ENCODE data around the gene F12. TPM values are rescaled to one million over a fixed set of nuclear protein-coding genes. Genes with fewer than 3 reads are reported as not detected.

Gene F12
- total and polyA plus RNA-seq, 2 experiments from 2014 or later, result 4.6 to 5.0 TPM

DNA sequence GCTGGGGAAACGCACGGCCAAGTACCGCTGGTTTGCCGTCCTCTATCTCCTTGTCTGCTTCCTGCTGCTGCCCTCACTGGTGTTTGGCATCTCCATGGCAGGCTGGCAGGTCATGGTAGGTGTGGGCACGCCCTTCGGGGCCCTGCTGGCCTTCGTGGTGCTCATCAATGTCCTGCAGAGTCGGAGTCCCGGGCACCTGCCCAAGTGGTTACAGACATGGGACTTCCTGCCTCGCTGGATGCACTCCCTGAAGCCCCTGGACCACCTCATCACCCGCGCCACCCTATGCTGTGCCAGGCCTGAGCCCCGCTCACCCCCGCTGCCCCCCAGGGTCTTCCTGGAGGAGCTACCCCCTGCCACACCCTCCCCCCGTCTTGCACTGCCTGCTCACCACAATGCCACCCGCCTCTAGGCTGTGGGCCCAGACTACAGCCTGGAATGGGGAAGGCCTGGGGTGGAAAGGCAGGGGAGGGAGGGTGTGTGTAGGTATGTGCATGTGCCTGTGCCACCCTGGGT, 11.4 kb downstream of the F12 start:
- peaks cover 23% of the 10 kb centered on the region for H3K27me3 ChIP-seq
- no peaks in the 10 kb centered on the region for H3K4me1 ChIP-seq (ENCODE audit: low read depth)
- DNase-seq (ENCODE audit: low read depth in 1 of 2, low spot score in 1 of 2), result no peak
- no peaks in the 10 kb centered on the region for H3K36me3 ChIP-seq
- no peak overlapping the region for H3K4me3 ChIP-seq
- no peaks in the 10 kb centered on the region for H3K9me3 ChIP-seq (ENCODE audit: low read depth)
- no peak overlapping the region for H3K27ac ChIP-seq
- TF ChIP-seq, protein P1, sequence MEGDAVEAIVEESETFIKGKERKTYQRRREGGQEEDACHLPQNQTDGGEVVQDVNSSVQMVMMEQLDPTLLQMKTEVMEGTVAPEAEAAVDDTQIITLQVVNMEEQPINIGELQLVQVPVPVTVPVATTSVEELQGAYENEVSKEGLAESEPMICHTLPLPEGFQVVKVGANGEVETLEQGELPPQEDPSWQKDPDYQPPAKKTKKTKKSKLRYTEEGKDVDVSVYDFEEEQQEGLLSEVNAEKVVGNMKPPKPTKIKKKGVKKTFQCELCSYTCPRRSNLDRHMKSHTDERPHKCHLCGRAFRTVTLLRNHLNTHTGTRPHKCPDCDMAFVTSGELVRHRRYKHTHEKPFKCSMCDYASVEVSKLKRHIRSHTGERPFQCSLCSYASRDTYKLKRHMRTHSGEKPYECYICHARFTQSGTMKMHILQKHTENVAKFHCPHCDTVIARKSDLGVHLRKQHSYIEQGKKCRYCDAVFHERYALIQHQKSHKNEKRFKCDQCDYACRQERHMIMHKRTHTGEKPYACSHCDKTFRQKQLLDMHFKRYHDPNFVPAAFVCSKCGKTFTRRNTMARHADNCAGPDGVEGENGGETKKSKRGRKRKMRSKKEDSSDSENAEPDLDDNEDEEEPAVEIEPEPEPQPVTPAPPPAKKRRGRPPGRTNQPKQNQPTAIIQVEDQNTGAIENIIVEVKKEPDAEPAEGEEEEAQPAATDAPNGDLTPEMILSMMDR (IDR thresholded peaks at IDR 0.05; ENCODE audit: low read depth, low read length), result no peak

DNA sequence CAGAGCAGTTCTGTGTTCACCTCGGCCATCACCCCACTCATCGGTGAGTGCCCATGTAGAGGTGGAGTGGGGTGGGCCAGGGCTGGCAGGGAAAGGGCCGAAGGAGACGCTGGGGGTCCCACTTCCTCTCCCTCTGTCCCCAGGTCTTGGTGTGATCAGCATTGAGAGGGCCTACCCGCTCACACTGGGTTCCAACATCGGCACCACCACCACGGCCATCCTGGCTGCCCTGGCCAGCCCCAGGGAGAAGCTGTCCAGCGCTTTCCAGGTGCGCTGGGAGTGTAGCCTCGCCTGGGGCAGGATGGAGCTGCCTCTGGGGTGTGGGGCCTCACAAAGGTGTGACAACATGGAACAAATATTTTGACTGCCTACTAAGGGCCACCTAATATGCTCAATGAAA, 12.6 kb downstream of the F12 start:
- TF ChIP-seq, protein P1 (IDR thresholded peaks at IDR 0.05; ENCODE audit: low read depth, low read length), result no peak
- H3K27me3 ChIP-seq, result peaks cover 13% of the 10 kb centered on the region
- no peak for DNase-seq (ENCODE audit: low read depth in 1 of 2, low spot score in 1 of 2)
- H3K36me3 ChIP-seq, result no peaks in the 10 kb centered on the region
- no peak overlapping the region for H3K27ac ChIP-seq
- no peak overlapping the region for H3K4me3 ChIP-seq
- no peaks in the 10 kb centered on the region for H3K9me3 ChIP-seq (ENCODE audit: low read depth)
- H3K4me1 ChIP-seq (ENCODE audit: low read depth), result no peaks in the 10 kb centered on the region

DNA sequence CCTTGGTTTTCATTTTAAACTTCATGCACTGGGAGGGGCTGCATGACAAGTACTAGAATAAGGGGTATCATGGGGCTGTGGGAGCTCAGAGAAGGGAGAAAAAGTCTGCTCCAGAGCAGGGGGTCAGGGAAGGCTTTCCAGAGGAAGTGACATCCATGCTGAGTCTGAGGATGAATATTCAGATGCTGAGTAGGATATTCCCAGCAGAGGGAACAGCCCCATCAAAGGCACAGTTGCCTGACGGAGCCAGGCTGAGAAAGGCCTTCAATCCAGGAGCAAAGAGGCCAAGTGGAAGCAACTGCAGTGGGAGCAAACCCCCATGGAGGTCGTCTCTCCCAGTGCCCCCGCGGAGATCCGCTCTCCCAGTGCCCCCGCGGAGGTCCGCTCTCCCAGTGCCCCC, 13.3 kb downstream of the F12 start:
- Histone ChIP-seq H3K9me3 (ENCODE audit: low read depth) (no peaks in the 10 kb centered on the region), H3K27ac (no peak overlapping the region), H3K4me1 (ENCODE audit: low read depth) (no peaks in the 10 kb centered on the region), H3K27me3 (peaks cover 6% of the 10 kb centered on the region), H3K36me3 (no peaks in the 10 kb centered on the region), H3K4me3 (no peak overlapping the region)
- TF ChIP-seq, protein P1 (IDR thresholded peaks at IDR 0.05; ENCODE audit: low read depth, low read length), result no peak
- no peak for DNase-seq (ENCODE audit: low read depth in 1 of 2, low spot score in 1 of 2)

DNA sequence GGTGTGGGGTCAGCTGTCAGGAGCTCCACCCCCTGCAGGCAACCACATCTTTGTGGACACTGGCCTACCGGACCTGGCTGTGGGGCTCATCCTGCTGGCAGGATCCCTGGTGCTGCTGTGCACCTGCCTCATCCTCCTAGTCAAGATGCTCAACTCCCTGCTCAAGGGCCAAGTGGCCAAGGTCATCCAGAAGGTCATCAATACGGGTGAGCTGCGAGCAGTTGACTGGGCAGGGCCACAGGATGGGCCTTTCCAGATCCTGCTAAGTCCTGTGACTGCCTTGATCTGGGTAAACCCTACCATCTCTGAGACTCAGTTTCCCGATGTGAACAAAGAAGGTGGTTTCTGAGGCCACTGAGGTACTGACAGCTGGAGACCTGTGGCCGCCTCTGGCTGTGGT, 15.4 kb downstream of the F12 start:
- Histone ChIP-seq H3K4me1 (ENCODE audit: low read depth) (no peaks in the 10 kb centered on the region), H3K9me3 (ENCODE audit: low read depth) (no peaks in the 10 kb centered on the region), H3K36me3 (no peaks in the 10 kb centered on the region), H3K27ac (no peak overlapping the region), H3K4me3 (no peak overlapping the region), H3K27me3 (peaks cover 3% of the 10 kb centered on the region)
- TF ChIP-seq, protein P1 (IDR thresholded peaks at IDR 0.05; ENCODE audit: low read depth, low read length), result no peak
- no peak for DNase-seq (ENCODE audit: low read depth in 1 of 2, low spot score in 1 of 2)

DNA sequence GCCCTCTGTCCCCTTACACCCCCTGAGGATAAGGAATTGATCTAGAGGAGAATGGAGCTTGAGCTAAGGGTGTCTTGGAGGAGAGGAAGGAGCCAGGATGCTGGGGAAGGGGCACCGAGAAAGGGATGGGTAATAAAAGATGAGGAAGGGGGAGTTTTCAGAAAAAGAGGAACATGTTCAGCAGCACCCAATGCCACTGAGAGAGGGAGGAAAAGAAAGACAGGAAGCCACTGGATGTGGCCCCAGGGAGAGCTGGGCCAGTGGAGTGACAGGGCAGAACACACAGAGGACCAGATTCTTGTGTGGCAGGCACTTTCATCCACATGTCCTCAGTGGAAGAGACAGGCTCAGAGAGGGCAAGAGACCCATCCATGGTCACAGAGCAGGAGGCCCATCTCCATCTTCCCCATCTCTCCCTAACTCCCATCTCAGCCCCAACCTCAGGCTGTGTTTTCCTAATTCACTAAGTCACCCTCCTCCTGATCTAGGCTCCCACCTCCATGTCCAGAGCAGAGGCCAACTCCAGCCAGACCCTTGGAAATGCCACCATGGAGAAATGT, 16.1 kb downstream of the F12 start:
- Histone ChIP-seq H3K36me3 (no peaks in the 10 kb centered on the region), H3K27ac (no peak overlapping the region), H3K4me3 (no peak overlapping the region), H3K9me3 (ENCODE audit: low read depth) (no peaks in the 10 kb centered on the region), H3K4me1 (ENCODE audit: low read depth) (no peaks in the 10 kb centered on the region), H3K27me3 (peaks cover 10% of the 10 kb centered on the region)
- TF ChIP-seq, protein P1 (IDR thresholded peaks at IDR 0.05; ENCODE audit: low read depth, low read length), result no peak
- DNase-seq (ENCODE audit: low read depth in 1 of 2, low spot score in 1 of 2), result no peak

All from cardiac muscle cell (in vitro differentiated cells and primary cell).